Renal cortical epithelial cell (primary cell): ENCODE data around the gene LAMA5. TPM values are rescaled to one million over a fixed set of nuclear protein-coding genes. Genes with fewer than 3 reads are reported as not detected.

Experiments used
- DNase-seq: peaks from one replicate; pipeline ENCODE4 v3.0.0-alpha.2; 2011; ENCODE audit warnings: low read depth
- total RNA-seq: library from RNA; depleted of rRNA; stranded (reverse); fragments of >200 nt; gene quantifications from 2 replicates; pipeline ENCODE4 v1.2.3, GENCODE V29; 2014

The LAMA5 gene
- total RNA-seq, 1 donor from 2014 or later: 299 TPM

DNA sequence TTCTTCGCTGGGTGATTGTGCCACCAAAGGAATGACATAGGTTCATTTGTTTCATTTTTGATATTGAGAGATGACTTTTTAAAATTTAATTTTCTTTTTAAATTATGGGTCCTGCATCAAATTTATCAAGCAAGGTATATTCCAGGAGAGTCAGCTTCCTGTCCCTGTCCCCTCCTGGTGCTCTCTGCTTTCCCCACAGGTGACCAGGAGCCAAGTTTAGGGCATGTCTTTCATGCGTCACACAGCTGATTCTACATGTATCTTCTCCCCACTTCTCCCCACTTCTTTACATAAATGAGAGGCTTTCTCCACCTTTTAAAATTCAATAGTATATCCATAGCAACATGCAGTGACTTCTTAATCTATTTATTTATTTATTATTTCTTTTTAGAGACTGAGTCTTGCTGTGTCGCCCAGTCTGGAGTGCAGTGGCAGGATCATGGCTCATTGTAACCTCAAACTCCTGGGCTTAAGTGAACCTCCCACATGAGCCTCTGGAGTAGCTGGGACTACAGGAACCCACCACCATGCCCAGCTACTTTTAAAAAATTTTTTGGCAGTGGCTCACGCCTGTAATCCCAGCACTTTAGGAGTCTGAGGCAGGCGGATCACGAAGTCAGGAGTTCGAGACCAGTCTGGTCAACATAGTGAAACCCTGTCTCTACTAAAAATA is 98.7 kb downstream of the LAMA5 start:
- DNase-seq: no peak

- DNase-seq: no peak
These were observed 99.6 kb downstream of the LAMA5 start for GRCh38 chr20:62267543-62267942.

- DNase-seq: no peak
These were observed 100.3 kb downstream of the LAMA5 start for GRCh38 chr20:62266851-62267250.

- no peak for DNase-seq
These were observed 100.8 kb downstream of the LAMA5 start for GRCh38 chr20:62266340-62266739.

GRCh38 chr20:62265365-62265764 is 101.7 kb downstream of the LAMA5 start:
- DNase-seq: no peak

DNA sequence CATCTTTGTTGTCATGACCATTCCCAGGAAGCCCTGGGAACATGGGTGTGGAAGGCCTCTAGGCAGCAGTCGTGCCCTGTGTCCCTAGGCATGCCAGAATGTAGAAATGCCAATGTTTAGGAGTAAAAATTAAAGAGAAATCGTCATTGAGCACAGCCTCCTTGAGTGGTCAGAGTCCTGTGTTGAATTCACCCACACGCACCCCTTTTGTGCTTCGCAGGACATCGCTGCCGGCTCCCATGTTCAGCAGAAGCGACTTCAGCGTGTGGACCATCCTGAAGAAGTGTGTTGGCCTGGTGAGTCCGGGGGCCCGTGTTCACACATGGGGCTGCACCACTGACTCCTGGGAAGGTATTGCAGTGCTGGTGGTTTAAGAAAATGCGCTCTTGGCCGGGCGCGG is 103.7 kb downstream of the LAMA5 start:
- DNase-seq: no peak

DNA sequence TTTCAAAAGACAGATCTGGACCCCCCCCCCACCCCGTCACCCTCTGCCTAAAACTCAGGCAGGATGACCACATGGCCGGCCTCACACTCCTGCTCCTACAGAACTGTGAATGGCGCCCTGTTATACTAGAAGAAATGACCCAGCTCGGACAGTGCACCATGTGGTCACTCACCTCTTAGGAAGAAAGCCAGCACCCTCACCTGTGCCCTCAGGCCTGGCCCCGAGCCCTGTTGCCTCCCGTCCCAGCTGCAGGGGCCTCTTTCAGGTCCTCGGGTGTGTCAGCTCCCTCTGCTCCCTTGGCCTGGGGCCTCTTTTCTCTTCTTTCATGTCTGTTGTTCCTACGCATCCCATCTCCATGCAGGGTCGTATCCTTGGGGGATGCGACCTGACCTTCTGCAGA is 105.0 kb downstream of the LAMA5 start:
- DNase-seq: no peak

DNA sequence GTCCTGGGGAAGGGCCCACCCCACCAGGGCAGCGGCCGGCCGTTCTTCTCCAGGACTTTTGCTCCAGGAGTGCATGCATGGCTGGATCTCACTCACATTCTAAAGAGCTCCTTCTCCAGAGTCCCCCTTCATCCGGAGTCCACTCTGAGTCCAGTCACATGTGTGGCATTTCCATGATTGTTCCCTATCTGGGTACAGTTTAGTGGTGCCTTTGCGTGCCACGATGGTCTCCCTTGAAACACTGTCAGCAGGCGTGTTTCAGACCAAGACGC is 107.9 kb downstream of the LAMA5 start:
- no peak for DNase-seq

Other genes with a start within 250 kb of the LAMA5 start
- 29.7 and 34.7 TPM in 2 replicates for gene LSM14B, start 244.8 kb downstream of the LAMA5 start, total RNA-seq
- 356 and 449 TPM in 2 replicates for gene PSMA7, start 223.9 kb downstream of the LAMA5 start, total RNA-seq
- gene SS18L1, start 223.5 kb downstream of the LAMA5 start, total RNA-seq: 10.2 and 21.8 TPM in 2 replicates
- 21.7 and 25.2 TPM in 2 replicates for gene MTG2, start 184.3 kb downstream of the LAMA5 start, total RNA-seq
- gene HRH3, start 147.0 kb downstream of the LAMA5 start, total RNA-seq: not detected in 2 replicates
- 41.9 and 42.7 TPM in 2 replicates for gene OSBPL2, start 128.8 kb downstream of the LAMA5 start, total RNA-seq
- gene ADRM1, start 64.3 kb downstream of the LAMA5 start, total RNA-seq: 85.2 and 144 TPM in 2 replicates
- 170 and 654 TPM in 2 replicates for gene RPS21, start 19.8 kb upstream of the LAMA5 start, total RNA-seq
- gene CABLES2, start 40.0 kb upstream of the LAMA5 start, total RNA-seq: 2.7 TPM in 1 of 2 replicates, not detected in the other
- not detected in 2 replicates for gene RBBP8NL, start 60.2 kb upstream of the LAMA5 start, total RNA-seq
- not detected in 2 replicates for gene GATA5, start 108.7 kb upstream of the LAMA5 start, total RNA-seq